ENCODE measurements around the gene PAX5.

Gene PAX5

DNA sequence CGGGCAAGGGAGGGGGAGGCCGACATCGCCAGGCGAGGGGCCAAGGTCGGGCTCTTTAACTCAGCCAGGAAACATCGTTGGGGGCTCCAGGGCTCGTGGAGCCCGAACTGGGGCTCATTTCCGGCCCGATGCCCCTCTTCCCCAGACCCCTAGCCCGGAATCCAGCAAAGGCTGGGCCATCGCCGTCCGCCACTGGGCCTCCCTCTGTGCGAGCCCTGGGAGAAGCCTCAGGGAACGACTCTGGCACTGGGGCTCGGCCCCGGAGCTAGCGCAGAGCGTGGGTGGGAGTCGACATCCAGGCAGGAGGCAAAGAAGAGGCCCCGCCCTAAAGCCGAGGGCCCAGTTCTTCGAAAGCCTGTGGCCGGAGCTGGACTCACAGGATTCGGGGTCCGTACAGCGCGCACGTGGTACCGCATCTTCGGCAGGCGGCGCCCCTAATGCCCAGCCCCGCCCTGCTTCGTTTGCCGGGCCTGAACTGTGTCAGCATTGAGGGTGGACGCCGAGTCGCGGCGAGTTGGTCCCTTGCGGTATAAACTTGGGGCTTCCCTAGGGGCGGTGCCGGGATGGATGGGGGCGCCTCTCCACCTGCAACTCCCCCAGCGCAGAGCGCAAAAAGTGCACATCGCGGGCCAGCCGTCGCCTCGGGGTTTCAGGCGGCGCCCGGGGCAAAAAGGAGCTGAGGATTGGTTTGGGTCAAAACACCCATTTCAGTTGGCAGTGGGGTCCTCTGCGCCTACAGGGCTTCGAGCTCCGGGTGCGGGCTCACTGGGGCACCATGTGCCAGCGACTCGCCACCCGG is 3.6 kb upstream of the PAX5 start:
- no peak for DNase-seq (ENCODE audit: low read depth in 2 of 2)

DNA sequence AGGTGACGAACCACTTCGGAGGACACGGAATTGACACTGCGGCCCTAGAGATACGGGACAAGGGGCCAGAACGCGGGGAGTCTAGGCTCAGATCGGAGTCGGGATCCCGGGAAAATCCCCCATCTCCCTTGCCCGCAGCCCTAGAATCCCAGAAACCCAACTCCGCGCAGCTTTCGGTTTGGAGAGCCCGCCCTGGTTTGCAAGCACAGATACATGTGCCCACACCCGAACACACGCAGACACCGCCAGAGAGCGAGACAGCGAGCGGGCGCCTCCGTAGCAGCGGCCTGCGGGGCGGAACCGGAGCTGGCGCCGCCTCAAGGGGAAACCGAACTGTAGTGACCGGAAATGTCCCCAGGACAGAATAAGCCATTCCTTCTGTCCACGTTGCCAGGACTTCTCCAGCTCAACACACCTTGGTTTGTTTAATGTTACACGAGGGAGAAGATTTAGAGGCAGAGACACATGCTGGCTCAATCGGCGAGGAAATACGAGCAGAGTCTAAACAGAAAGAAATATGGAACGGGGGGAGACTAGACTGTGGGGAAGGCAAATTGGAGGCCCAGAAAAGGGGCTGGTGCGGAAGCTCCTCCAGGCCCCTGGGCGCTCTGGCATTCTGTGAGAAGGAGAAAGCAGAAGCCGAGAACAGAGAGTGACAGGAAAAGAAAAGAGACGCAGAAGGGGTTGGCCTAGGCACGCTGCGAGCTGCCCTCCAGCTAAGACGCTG is 2.9 kb upstream of the PAX5 start:
- no peak for DNase-seq (ENCODE audit: low read depth in 2 of 2)

DNA sequence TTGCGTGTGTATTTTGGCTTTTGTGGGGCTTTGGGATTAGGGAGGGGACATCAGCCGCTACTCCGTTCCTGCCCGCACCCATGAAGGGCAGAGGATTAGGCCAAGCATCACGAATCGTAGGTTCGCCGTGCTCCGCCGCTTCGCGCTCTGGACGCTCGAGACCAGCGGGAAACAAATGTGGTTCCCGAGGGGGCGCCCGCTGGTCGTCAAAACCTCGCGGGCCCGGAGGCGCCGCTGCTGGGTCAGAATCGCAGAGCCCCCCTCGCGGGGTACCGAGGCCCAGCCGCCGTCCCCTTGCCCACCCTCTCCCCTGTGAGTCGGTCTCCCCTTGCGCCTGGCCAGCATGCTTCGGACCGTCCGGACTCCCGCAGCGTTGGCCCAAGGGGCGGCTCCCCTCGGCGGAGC is 2.3 kb upstream of the PAX5 start:
- DNase-seq (ENCODE audit: low read depth in 2 of 2), result no peak

DNA sequence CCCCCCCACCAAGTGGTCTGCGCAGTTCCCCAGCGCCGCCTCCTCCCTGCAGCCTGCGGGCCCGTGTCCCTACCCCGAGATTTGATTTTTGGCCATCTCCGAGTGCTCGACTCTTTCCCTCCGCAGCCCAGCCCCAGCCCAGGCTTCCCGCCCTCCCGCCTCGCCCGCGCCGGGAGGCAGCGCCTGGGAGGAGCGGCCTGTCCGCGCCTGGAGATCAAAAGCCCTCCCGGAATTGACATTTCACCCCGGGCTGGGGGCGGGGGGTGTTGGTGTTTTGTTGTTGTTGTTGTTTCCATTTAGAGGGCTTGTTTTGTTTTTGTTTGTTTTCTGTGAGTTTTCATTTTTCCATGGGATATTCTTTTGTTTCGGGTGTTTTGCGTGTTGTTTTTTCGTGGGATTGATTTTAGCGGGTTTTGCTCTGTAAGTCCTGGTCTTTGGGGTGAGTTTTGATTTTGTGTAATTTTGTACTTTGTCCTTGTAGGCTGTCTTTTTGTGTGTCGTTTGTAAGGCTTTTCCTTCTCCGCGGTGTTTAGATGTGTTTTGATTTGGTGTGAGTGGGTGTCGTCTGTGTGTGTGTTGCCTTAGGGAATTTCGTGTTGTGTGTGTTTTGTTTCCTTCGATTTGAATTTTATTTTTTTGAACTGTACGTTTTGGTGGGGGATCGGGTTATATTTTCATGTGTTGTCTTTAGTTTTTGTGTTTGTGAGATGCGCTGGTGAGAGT is 1.7 kb upstream of the PAX5 start:
- DNase-seq (ENCODE audit: low read depth in 2 of 2), result no peak

DNA sequence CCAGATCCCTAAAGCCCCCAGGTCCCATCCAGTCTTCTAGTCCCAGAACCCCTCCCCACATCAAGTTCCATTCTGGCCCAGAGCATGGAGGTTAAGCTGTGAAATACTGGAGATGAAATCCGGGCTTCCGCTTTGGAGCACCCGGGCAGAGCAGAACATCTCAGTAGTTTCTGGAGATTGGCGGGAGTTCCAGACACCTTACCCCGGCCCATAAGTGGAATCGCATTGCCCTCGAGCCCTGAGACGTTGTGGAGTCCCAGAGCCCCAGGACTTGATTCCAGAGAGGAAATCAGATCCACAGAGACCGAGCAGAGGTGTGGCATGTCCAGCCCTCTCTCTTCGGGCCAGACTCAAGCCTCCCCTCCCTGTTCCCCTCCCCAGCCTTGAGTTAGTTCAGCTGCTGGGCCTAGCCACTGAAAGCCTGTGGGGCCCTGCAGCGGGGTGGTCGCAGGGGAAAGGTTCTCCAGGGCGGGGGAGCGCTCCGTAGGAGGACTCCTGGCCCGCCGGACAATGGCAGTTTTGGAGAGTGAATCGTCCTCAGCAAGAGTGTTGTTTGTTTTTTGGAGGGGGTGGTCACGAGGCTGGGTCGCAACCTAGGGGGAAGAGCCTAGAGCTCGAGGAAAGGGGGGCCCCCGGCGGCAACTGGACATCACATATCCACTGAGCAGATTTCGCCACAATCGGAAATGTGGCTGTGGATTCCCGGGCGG is 1.0 kb upstream of the PAX5 start:
- DNase-seq (ENCODE audit: low read depth in 2 of 2), result no peak

DNA sequence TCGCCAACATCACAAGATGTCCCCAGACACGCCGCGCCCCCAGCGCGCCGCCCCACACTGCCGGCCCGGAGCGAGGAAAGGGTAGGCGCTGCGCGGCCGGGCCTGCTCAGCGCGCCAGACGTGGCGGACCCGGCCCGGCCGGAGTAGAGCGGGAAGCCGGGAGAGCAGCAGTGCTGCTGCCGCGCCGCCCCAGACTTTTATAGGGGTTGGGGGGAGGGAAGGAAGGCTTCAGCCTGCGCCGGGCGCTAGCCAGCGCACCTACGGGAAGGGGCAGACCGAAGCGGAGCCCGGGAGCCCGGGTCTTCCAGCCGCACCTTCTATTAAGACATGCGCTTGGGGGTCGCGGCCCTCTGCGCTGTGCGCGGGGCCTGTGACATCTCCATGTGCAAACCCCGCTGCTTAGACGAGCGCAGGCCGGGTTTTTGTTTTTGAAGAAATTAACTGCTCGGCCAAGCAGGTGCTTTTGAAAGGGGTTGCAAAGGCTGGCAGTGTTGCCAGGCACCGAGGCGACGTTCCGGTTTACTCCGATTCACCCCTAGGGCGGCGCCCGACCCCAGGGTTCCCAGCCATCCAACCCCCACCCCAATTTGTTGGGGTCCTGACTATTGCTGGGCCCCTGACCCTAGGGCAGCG is 353 bp upstream of the PAX5 start:
- no peak for DNase-seq (ENCODE audit: low read depth in 2 of 2)

DNA sequence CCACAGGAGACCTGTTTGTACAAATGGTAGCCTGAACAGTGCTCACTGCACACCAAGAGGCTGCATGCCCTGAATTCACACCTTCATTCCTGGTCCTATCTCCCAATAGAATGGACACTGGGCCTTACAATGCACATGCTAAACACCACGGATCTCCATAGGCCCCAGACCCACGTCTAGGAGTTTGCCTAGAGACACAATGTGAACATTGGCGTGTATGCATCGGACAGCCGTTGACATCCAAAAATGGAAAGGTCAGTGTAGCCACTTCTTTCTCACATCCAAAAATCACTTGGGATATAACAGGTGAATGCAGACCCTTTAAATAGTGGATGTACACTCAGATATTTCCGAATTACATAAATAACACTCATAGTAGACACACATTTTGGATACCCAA is 927 bp downstream of the PAX5 start:
- DNase-seq (ENCODE audit: low read depth in 2 of 2), result no peak

DNA sequence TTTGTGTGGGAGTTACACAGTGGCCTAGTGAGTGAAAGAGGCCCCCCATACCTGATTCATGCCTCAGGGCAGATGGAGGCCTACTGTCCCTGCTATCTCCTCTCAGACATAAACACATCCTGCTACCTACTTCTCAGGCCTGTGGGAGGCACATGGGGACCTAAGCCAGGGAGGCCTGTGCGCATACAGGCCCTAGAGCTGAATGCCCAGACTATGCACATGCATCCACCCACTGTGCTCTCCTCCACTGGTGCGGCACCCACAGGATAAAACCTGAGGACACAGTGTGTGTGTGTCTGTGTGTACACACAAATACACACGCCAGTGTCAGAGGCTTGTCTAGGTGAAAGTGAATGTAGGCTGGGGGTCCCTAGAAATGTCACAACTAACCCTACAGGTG is 1.4 kb downstream of the PAX5 start:
- no peak for DNase-seq (ENCODE audit: low read depth in 2 of 2)

DNA sequence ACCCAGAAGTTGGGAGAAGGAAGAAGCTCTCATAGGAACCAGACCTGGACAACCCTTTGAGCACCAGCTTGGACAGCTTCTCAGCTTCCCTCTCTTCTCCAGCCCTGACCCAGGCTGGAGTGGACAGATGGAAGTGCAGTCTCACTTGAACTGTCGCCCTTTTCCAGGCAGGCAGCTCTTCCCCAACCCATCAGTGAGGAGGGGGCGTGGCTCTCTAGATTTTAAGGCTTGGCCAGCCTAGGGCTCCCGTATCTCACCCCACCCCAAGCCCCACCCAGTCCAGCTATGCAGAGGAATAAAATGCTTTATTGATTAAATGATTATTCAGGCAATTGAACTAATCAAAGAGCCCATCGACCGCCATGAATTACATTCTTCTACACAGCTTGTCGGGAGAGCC is 2.2 kb downstream of the PAX5 start:
- DNase-seq (ENCODE audit: low read depth in 2 of 2), result no peak

DNA sequence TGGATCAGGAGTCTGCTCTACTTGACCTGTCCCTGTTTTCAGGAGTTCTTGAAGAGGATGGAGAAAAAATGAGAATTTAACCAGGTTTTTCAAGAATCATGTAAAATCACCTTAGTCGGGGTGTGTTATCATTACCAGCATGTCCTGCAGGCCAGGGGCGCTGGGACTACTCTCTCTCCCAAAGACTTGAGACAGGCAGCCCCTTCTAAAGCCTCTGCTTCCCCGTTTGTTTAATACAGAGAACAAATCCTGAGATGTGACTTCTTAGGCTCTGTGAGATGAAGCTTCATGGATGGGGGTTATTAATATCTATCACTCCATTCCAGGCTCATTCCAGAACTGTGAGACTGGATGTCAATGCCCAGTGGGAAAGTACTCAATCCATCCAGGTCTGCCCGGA is 3.0 kb downstream of the PAX5 start:
- DNase-seq (ENCODE audit: low read depth in 2 of 2), result no peak

DNA sequence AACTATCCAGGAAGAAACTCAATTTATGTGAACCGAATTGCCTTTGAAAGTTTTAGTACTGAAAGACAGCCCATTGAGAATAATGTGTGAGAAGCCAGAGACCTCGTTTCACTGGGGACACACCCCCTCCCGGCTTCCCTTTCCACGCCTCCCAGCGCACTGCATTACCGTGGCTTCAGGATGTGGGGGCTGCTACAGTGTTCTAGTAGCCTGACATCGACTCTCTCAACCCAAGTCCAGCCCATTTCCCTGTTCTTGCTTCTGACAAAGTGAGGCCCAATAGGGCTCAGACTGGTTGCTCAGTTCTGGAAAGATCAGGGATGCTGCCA is 3.5 kb downstream of the PAX5 start:
- DNase-seq (ENCODE audit: low read depth in 2 of 2), result no peak

DNA sequence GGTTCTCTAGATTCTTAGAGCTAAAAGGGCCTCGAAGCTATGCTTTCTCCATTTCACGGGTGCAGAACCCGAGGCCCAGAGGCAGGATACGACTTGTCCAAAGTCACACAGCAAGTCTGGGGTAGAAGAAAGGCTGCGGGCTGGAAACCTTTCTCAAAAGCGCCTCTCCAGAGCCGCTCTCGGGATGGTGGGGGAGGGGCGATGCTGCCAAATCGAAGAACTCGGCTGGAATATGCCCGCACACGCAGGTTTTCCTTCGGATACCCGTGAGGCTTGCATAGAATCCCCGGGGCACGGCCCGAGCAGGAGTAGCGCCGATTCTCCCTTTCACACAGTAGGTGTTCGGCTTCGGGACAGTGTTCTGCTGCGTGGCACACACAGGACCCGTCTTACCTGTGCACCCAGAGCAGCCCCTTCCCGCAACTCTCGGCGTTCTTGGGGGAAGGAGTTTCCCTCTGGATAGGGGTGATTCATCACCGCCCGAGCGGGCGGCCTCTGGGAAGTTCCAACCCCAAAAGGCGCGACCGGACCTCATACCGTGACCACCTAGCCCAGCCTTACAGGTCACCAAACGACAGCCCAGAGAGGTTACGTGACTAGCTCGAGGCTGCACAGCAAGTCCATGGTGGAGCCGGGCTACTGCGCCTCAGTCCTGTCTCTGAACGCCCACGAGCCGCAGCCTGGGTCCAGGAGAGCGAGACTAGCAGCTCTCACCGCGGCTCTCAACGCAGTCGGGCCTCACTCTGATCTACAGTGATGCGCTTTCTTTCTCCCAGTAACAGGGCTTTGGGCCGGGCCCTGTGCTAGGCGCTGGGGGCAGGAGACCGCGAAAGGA is 4.1 kb downstream of the PAX5 start:
- no peak for DNase-seq (ENCODE audit: low read depth in 2 of 2)

DNA sequence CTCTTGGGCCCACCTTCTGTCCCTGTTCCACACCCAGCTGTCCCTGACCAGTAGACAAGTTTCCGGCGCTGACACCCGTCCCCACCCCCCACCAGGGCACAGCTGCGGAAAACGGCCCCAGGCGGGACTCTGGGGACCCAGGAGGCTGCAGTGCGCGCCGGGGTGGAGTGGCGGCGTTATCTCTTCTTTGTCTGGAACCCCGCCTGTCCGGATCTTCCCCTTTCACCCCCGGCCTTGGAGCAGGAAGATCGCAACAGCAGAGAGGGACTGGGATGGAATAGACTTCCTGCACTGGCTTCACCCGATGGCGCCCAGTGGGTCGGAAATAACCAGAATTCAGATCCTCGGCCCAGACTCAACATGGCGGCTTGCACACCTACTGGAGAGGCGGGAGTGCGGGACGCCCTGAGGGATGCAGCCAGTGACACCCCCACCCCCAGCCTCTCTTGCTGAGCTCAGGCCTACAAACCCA is 4.7 kb downstream of the PAX5 start:
- no peak for DNase-seq (ENCODE audit: low read depth in 2 of 2)

DNA sequence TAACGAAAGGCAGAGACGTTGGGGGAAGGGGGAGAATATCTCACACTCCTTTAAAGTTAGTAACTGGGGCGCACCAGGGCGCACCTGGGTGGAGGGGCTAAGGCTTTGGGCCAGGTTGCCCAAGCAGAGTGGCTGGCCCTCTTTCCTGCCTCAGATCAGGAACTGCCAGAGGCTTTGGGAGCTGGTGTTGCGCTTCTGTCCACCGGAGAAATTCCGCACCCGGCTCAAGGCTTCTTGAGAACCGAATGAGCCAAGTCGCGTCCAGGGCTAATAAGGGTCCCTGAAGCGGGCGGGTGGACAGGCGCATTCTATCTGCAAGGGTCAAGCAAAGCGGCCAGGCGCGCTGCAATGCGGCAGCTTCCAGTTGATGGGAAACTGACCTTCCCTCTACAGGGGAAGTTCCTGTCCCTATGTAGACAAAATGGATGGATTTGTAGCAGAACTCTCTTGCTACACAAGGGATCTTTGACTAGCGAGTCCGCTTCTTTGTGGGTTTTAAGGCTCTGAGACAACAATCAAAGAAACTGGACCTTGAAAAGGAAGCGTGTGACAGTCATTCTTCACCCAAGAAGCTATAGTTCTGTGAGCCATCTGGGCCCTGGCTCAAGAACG is 5.5 kb downstream of the PAX5 start:
- DNase-seq (ENCODE audit: low read depth in 2 of 2), result no peak

DNA sequence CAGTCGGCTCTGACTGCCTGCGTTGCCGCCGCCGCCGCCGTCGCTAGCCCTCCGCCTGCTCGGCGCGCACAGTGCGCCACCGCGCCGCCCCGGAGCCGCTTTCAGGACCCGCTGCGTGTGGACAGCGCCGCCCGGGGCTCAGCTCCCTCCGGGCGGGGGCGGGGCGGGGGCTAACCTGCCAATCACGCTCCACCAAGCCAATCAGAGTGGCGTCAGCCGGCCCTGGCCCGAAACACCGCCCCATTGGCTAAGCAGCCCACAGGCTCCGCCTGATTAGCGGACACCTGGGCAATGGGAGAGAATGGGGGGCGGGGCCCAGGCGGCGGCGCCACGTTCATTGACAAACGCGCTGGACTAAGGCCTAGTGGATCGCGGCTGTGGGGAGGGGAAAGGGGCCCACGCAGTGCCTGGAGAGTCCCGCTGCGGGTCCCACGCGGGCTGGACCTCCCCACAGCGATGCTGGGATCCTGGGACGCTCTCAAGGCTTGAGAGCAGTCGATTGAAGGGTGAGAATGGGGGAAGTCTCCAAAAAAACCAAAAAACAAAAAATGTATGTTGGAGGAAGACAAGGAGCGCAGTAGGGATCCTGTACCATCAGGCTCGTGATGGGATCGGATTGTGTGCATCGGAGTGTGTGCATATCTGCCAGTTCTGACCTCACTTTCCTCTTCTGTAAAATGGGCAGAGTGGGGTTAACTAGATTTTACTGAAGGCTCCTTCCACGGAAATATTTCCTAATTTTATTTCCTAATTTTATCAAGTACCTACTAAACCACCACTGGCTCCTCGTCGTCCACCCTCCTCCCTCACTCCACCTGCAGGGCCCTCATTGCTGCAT is 6.3 kb downstream of the PAX5 start:
- peak; percentile 76 to 93 for DNase-seq (ENCODE audit: low read depth in 2 of 2)

DNA sequence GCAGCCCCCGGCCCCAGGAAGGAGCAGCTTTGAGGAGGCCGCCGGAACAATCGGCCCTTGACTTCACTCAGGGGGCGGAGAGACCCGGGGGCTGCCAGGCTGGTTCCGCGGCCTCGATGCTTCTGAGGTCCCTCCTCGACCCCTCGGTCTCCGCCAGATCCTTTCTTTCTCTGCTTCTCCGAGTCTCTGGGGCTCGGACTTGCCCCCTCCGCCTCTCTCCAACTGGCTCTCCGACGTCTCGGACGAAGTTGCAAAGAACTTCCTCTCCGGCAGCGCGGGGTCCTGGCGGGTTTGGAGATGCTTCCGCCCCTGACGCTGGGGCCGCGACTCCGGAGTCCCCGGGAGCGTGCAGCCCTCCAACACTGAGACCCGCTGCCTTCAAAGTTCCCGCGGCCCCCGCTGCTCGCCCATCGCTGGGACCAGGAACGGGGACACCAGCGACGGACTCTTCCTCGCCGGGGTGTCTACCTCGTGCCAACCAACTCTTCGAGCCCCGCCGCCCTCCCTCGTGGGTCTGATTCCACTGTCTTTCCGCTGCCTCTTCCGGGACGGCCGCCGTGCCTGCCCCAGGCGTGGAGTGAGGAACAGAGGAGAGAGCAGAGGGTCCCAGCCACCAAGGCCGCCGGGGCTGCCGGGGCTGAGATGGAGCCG is 7.0 kb downstream of the PAX5 start:
- DNase-seq (ENCODE audit: low read depth in 2 of 2), result no peak

DNA sequence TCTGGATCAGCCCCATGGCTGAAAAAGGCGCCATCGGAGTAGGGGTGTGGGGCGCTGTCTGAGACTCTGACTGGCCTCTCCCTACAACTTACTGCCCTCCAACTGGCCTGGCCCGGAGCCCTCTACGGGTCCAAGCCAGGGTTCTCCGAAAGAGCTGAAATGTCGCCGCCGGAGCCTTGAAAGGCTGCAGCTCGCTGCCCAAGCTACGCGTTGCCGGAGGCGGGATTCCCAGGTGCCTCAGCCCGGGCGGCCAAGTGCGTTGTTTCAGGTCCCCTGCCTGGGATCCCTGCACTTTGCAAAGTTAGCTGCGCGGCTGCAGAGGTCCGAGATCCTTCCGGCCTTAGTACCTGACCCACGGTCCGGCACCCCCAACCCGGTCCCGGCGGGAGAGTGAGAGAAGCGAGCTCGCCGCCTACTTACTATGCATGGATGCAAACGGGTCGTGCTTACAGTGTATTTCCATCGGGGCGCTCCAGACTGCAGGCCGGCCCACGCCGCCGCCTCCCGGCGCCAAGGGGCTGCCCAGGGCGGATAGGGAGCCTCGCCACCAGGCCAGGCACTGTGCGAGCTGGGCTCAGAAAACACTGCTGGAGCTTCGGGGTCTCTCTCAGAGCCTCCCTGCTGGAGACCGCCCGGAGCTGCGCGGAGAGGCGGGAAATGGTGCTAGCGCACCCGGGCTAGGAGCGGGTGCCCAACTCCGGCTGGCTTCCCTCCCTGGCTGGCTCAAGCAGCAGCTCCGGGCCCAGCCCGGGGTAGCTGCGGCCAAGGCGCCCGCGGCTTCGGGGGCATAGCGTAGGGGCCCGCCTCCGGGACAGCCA is 7.7 kb downstream of the PAX5 start:
- DNase-seq (ENCODE audit: low read depth in 2 of 2), result no peak

DNA sequence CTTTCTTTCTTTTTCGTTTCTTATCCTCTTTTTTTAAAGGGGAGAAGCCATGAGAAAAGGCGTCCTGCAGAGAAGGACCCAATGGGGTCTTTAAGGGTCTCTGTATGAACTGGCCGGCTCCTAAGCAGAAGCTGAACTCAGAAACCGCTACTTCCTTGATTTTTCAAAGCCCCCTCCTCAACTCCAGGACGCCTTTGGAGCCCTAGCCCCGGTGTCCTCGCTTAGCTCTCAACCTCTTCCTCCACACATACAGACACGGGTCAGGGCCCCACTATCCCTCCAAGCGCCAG is 8.3 kb downstream of the PAX5 start:
- no peak for DNase-seq (ENCODE audit: low read depth in 2 of 2)
